RKO (cell line): Measurements from ENCODE around the gene TENM3.

Source experiments
- DNase-seq: peaks from one replicate; pipeline ENCODE4 v3.0.0-alpha.2; 2016; ENCODE audit warnings: low spot score

The TENM3 gene

DNA sequence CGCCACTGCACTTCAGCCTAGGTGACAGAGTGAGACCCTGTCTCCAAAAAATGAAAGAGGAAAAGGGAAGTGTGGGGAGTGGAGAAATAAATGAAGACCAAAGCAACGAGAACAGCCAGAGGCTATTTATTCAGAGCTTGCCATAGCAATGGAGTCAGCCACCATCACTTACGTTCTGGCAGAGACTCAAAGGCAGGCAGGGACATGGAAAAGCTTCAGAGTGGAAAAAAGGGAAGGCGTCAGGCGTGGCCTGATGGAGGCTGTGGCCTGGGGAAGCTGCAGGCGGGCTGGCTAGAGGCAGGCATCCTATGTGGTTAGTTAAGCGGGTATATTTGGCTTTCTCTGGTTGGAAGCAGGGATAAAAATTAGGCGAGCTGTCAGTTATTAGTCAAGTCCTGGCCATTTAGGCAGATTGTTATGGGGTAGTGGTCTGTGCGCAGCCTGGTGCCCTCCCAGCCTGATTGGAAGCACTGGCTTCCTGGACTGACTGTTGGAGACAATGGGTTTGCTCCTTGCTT, 600.7 kb downstream of the TENM3 start:
- DNase-seq: no peak

DNA sequence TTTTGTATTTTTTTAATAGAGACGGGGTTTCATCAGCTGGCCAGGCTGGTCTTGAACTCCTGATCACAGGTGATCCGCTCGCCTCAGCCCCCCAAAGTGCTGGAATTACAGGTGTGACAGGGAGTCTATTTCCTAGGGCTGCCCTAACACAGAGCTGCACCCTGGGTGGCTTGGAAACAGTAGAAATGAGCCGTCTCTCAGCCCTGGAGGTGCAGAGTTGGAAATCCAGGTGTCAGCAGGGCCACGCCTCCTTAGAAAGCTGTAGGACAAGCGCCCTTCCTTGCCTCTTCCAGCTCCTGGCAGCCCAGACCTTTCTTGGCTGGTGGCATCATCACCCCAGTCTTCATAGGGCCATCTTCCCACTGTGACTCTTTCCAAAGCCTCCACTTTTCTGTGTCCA, 602.4 kb downstream of the TENM3 start:
- DNase-seq: no peak

DNA sequence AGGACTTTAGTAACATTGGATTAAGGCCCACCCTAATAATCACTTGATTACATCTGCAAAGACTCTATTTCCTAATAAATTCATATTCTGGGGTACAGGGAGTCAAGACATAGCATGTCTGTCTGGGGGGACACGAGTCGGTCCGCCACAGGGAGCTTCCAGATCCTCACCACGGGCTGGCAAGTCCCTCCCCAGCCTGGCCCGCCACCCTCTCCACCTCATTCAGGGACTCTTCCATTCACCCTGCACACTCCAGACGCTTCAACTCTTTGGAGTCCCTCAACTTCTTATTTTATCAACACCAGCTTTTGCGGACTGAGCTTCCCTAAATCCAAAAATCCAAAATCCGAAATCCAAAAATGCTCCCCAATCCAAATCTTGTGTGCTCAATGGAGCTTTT, 602.8 kb downstream of the TENM3 start:
- no peak for DNase-seq

DNA sequence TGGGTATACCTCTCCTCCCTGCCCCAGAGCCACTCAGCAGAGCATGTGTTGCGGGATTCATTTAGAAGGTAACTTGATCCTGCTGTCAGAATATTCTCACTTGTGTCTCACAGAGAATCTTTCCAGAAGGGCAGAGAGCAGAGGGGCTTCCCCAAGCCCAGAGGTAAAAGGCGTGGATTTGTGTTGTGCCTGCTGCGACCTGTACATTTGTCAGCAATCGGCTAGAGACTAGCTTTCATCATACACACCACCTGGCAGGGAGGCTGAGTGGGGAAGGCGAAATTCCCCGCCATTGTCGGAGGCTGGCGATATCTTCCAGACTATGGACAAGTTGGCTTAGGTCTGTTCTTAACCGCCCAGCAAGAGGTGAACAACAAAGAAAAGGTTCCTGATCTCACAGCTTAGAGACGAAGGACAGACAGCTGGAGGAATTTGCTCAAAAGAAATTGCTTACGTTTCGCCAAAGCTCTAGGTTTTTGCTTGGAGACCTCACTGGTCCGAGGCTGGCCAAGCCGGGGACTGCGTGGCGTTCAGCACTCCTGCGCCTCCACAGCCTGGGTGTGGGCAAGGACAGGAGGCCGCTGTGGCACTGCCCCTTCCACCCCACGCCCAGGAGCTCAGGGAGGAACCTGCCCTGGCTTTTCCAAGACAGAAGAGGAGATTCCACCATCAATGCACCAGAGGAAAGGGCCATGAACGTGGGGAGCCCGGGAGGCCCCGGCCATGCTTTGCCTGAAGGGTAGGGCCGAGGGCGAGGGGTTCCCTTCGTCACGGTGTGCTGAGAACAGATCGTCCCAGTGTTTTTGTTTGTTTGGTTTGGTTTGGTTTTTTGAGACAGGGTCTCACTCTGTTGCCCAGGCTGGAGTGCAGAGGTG, 604.6 kb downstream of the TENM3 start:
- no peak for DNase-seq

DNA sequence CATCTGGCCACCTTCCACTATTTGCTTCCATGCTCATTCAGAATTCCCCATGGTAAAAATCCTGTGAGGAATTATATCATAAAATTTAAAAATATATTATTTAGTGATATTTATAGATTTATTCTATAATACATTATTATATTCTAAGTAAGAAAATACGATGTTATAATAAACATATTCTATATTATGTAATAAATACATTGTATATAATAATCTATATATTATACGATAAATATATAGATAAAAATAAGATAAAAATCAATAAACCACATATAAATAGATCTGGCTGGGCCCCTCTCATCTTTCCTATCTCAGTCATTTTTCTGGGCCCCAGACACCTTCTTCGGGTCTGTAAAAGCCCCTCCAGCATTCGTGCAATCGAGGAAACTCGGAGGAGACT, 605.5 kb downstream of the TENM3 start:
- DNase-seq: no peak
